NCI-H146 (cell line): Measurements from ENCODE around the gene XRCC5.
"Not testable (repeated sequence)": the region's sequence is repeated elsewhere in the genome, so short reads cannot be mapped to it uniquely, and the experiment has no call there.

Experiments used
- DNase-seq: peaks from one replicate; lab custom pipeline; 2025; lab: John Stamatoyannopoulos, UW

XRCC5 gene

GRCh38 chr2:216108967-216109921 is at the start of gene XRCC5:
TSS of gene XRCC5 (plus strand) at chr2:216109348. CDS start at chr2:216109437, 89 bp downstream.
- DNase-seq: peak; percentile 93

- DNase-seq: no peak
These were observed 45.0 kb upstream of the XRCC5 start for GRCh38 chr2:216064014-216064630.

- no peak for DNase-seq
These were observed 44.5 kb upstream of the XRCC5 start for GRCh38 chr2:216064665-216065064.

GRCh38 chr2:216066230-216066629 is 42.9 kb upstream of the XRCC5 start:
- no peak for DNase-seq

GRCh38 chr2:216069028-216069427 is 40.1 kb upstream of the XRCC5 start:
- no peak for DNase-seq

GRCh38 chr2:216070195-216070594 is 39.0 kb upstream of the XRCC5 start:
- DNase-seq: no peak

GRCh38 chr2:216071111-216071851 is 37.9 kb upstream of the XRCC5 start:
- DNase-seq: no peak

GRCh38 chr2:216072473-216072872 is 36.7 kb upstream of the XRCC5 start:
- DNase-seq: no peak

- DNase-seq: no peak
These were observed 35.4 kb upstream of the XRCC5 start for GRCh38 chr2:216073773-216074172.

- no peak for DNase-seq
These were observed 34.8 kb upstream of the XRCC5 start for GRCh38 chr2:216074380-216074779.

GRCh38 chr2:216074794-216075193 is 34.4 kb upstream of the XRCC5 start:
- DNase-seq: no peak

- DNase-seq: no peak
These were observed 33.4 kb upstream of the XRCC5 start for GRCh38 chr2:216075510-216076485.

- DNase-seq: no peak
These were observed 30.4 kb upstream of the XRCC5 start for GRCh38 chr2:216078776-216079175.

- not testable (repeated sequence) for DNase-seq
These were observed 29.1 kb upstream of the XRCC5 start for GRCh38 chr2:216080048-216080447.

- DNase-seq: no peak
These were observed 28.1 kb upstream of the XRCC5 start for GRCh38 chr2:216081012-216081411.

GRCh38 chr2:216081487-216082116 is 27.5 kb upstream of the XRCC5 start, which contains the start of the genes PECR and TMEM169:
TSS of gene PECR (minus strand) at chr2:216081809. CDS start at chr2:216081741, 68 bp downstream.
TSS of gene TMEM169 (plus strand) at chr2:216081919. CDS start at chr2:216095964, 14,045 bp downstream.
- peak; percentile 89 for DNase-seq

- DNase-seq: peak; percentile 44
These were observed 26.9 kb upstream of the XRCC5 start for GRCh38 chr2:216082117-216082711.

- peak; percentile 51 for DNase-seq
These were observed 26.3 kb upstream of the XRCC5 start for GRCh38 chr2:216082805-216083204.

- DNase-seq: no peak
These were observed 25.5 kb upstream of the XRCC5 start for GRCh38 chr2:216083464-216084281.
